DOHH2 (cell line): Measurements from ENCODE around the gene EZH2.
A peak's percentile ranks its signal among the peaks of the same experiment; 100 is the strongest.

ENCODE experiments used
- H3F3A ChIP-seq: fragments of 200-600 bp; sonication (generic), shearing (Covaris generic); 2 replicates; pipeline ENCODE4 v1.6.0; 2016; ENCODE audit warnings: antibody characterized with exemption, mild to moderate bottlenecking; ENCODE audit not compliant: control insufficient read depth, insufficient read depth
- H3K27ac ChIP-seq: fragments of 200-600 bp; sonication (generic); 2 replicates; pipeline ENCODE4 v1.5.1; 2014; ENCODE audit warnings: low read depth, mild to moderate bottlenecking, low read length, moderate library complexity
- H3K27me3 ChIP-seq: fragments of 200-600 bp; sonication (generic); 2 replicates; pipeline ENCODE4 v1.6.1; 2014; ENCODE audit warnings: mild to moderate bottlenecking, low read length, mixed read lengths; ENCODE audit not compliant: control insufficient read depth
- H3K36me3 ChIP-seq: fragments of 200-600 bp; sonication (generic); 2 replicates; pipeline ENCODE4 v1.6.1; 2014; ENCODE audit warnings: mild to moderate bottlenecking, low read length, moderate library complexity, mixed read lengths; ENCODE audit not compliant: control insufficient read depth
- H3K4me1 ChIP-seq: fragments of 200-600 bp; sonication (generic); 2 replicates; pipeline ENCODE4 v1.6.1; 2014; ENCODE audit warnings: mild to moderate bottlenecking, low read length, mixed read lengths; ENCODE audit not compliant: control insufficient read depth
- H3K4me2 ChIP-seq: fragments of 200-600 bp; sonication (generic); 2 replicates; pipeline ENCODE4 v1.6.0; 2014; ENCODE audit warnings: mild to moderate bottlenecking, low read length, moderate library complexity
- H3K4me3 ChIP-seq: fragments of 200-600 bp; sonication (generic); 2 replicates; pipeline ENCODE4 v1.5.1; 2014; ENCODE audit warnings: mild to moderate bottlenecking, low read length, mixed read lengths
- H3K79me2 ChIP-seq: fragments of 200-600 bp; sonication (generic); 2 replicates; pipeline ENCODE4 v1.6.1; 2014; ENCODE audit warnings: mild to moderate bottlenecking, low read length, mixed read lengths; ENCODE audit not compliant: control insufficient read depth
- H3K9me2 ChIP-seq: fragments of 200-600 bp; sonication (generic); replicated peaks from 2 replicates; pipeline ENCODE4 v1.6.1; 2014; ENCODE audit warnings: mild to moderate bottlenecking, low read length, mixed read lengths; ENCODE audit not compliant: control insufficient read depth
- H3K9me3 ChIP-seq: fragments of 200-600 bp; sonication (generic); 2 replicates; pipeline ENCODE4 v1.6.1; 2014; ENCODE audit warnings: antibody characterized with exemption, low read length, mixed read lengths; ENCODE audit not compliant: control insufficient read depth, insufficient read depth
- H4K20me1 ChIP-seq: fragments of 200-600 bp; sonication (generic); 2 replicates; pipeline ENCODE4 v1.6.0; 2014; ENCODE audit warnings: low read depth, mild to moderate bottlenecking, antibody characterized with exemption, low read length, moderate library complexity; ENCODE audit not compliant: control insufficient read depth, insufficient read depth
- EZH2phosphoT487 ChIP-seq: fragments of 200-600 bp; sonication (generic); IDR thresholded peaks from 2 replicates; pipeline ENCODE4 v1.6.1; 2017; ENCODE audit warnings: borderline replicate concordance, mild to moderate bottlenecking, antibody characterized with exemption, low read length, moderate library complexity, mixed read lengths
- TF ChIP-seq, protein P1 (sequence below): fragments of 200-600 bp; sonication (generic); IDR thresholded peaks from one replicate; pipeline ENCODE4 v1.5.1; 2014; ENCODE audit warnings: antibody characterized with exemption, mild to moderate bottlenecking, low read depth, low read length; ENCODE audit not compliant: poor library complexity, severe bottlenecking

EZH2 gene

DNA sequence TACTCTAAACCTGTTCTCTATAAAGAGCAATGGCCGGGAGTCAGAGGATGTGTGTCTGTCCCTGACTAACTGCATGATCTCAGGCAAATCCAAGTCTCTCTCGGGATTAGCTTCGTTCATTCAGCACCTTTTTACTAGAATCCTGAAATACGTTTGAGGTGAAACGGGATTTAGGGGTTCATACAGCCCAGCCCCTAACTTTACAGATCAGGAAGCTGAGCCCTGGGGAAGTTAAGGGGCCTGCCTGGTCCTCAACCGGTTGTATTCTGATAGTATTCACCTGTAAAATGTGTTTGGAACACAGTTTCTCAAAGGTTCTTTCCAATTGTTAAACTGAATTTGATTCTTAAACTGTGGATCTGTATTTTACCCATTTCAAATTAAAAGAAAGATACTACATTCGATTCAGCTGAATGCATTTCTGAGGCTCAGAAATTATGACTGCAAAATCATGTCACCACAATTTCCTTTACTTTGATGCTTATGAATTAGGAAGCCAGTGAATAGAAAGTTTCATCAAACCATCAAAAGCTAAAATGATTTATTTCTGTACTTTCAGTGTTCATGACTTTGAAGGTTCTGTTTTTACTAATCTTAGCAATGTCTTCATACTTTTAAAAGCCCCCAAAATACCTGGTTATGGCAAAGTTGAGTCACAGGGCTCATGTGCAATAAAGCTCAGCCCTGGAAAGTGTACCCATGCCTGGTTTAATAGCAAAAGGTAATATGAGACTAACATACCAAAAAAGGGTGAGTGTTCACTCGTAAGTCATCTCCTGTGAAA, 28.9 kb upstream of the EZH2 start:
- Histone ChIP-seq H4K20me1 (no peaks in the 10 kb centered on the region), H3K4me2 (peak overlapping the region; percentile 26), H3K4me3 (no peak overlapping the region), H3F3A (peaks cover 10% of the 10 kb centered on the region), H3K9me3 (no peaks in the 10 kb centered on the region), H3K9me2 (no peaks in the 10 kb centered on the region), H3K4me1 (peaks cover 36% of the 10 kb centered on the region), H3K27me3 (peaks cover 22% of the 10 kb centered on the region), H3K36me3 (no peaks in the 10 kb centered on the region), H3K79me2 (no peaks in the 10 kb centered on the region), H3K27ac (no peak overlapping the region)
- TF ChIP-seq, protein P1, sequence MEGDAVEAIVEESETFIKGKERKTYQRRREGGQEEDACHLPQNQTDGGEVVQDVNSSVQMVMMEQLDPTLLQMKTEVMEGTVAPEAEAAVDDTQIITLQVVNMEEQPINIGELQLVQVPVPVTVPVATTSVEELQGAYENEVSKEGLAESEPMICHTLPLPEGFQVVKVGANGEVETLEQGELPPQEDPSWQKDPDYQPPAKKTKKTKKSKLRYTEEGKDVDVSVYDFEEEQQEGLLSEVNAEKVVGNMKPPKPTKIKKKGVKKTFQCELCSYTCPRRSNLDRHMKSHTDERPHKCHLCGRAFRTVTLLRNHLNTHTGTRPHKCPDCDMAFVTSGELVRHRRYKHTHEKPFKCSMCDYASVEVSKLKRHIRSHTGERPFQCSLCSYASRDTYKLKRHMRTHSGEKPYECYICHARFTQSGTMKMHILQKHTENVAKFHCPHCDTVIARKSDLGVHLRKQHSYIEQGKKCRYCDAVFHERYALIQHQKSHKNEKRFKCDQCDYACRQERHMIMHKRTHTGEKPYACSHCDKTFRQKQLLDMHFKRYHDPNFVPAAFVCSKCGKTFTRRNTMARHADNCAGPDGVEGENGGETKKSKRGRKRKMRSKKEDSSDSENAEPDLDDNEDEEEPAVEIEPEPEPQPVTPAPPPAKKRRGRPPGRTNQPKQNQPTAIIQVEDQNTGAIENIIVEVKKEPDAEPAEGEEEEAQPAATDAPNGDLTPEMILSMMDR: no peak
- no peak for TF ChIP-seq EZH2phosphoT487

GRCh38 chr7:148912151-148912550, 28.1 kb upstream of the EZH2 start:
- Histone ChIP-seq H3K27me3 (peaks cover 22% of the 10 kb centered on the region), H3K4me3 (no peak overlapping the region), H3K9me2 (no peaks in the 10 kb centered on the region), H3K27ac (no peak overlapping the region), H3K36me3 (no peaks in the 10 kb centered on the region), H4K20me1 (no peaks in the 10 kb centered on the region), H3K9me3 (no peaks in the 10 kb centered on the region), H3K4me2 (no peak overlapping the region), H3K79me2 (no peaks in the 10 kb centered on the region), H3F3A (peaks cover 10% of the 10 kb centered on the region), H3K4me1 (peaks cover 36% of the 10 kb centered on the region)
- TF ChIP-seq, protein P1: no peak
- no peak for TF ChIP-seq EZH2phosphoT487

DNA sequence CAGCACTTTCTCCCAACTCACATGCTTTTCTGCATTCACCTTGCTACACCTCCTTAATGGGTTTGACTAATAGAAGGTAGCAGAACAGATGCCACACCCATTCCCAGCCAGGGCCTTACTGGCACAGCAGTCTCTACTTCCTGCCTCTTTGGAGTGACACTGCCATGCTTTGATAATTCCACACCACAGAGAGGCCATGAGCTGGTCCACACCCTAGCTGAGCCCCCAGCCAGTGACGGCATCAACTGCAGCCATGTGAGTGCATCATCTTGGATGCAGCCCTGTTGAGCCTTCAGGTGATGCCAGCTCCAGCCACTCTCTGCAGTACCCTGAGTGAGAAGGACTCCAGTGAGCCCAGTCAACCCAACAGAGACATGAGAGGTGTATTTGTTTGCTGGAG, 27.5 kb upstream of the EZH2 start:
- Histone ChIP-seq H3K9me3 (no peaks in the 10 kb centered on the region), H3K27me3 (peaks cover 25% of the 10 kb centered on the region), H3K4me1 (peaks cover 36% of the 10 kb centered on the region), H4K20me1 (no peaks in the 10 kb centered on the region), H3K9me2 (no peaks in the 10 kb centered on the region), H3K27ac (no peak overlapping the region), H3K36me3 (no peaks in the 10 kb centered on the region), H3K4me3 (no peak overlapping the region), H3F3A (peaks cover 10% of the 10 kb centered on the region), H3K79me2 (no peaks in the 10 kb centered on the region), H3K4me2 (no peak overlapping the region)
- no peak for TF ChIP-seq EZH2phosphoT487
- TF ChIP-seq, protein P1: no peak
